ENCODE measurements around the gene PAPSS1. TPM values are rescaled to one million over a fixed set of nuclear protein-coding genes. Genes with fewer than 3 reads are reported as not detected.

The PAPSS1 gene
- total and polyA plus RNA-seq, 2 donors (not counting 3 experiments of a cell fraction or from before 2014, with no cell fraction given), result 69.6 to 77.2 TPM

DNA sequence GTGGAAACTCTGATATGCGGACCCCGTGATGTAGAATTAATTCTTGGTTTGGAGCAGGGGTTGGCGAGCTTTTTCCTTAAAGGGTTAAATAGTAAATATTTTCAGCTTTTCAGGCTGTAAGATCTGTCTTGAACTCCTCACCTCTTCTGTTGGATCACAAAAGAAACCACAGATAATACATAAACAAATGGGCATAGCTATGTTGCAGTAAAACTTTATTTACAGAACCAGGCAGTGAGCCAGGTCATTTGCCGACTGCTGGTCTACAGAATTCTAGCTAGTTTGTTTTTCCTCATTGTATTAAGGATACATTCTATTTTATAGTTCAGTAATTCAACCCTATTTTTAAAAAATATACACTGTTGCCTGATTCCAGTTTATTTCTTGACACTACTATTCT is 116.6 kb downstream of the PAPSS1 start:
- DNase-seq (ENCODE audit: low read depth, low spot score), result no peak
- no peak overlapping the region for H3K4me2 ChIP-seq (ENCODE audit: insufficient read depth, low read length)
- CTCF ChIA-PET, result interaction anchor here (0.6 to 1.1 kb wide), 3 partner anchors 16 to 133 kb away, joined by 3 read pairs; no protein-coding TSS in a partner anchor

More for the DNA sequence above, 116.6 kb downstream of the PAPSS1 start:
- TF ChIP-seq POLR2AphosphoS5 (IDR thresholded peaks at IDR 0.05; ENCODE audit: insufficient read depth, low read depth, low read length), result no peak
- no peak for TF ChIP-seq FOS (IDR thresholded peaks at IDR 0.05; ENCODE audit: borderline replicate concordance, insufficient read depth, low read length)
- TF ChIP-seq, protein P1, sequence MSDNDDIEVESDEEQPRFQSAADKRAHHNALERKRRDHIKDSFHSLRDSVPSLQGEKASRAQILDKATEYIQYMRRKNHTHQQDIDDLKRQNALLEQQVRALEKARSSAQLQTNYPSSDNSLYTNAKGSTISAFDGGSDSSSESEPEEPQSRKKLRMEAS (IDR thresholded peaks at IDR 0.05; ENCODE audit: insufficient read depth, insufficient read length), result no peak
- TF ChIP-seq, protein P2, sequence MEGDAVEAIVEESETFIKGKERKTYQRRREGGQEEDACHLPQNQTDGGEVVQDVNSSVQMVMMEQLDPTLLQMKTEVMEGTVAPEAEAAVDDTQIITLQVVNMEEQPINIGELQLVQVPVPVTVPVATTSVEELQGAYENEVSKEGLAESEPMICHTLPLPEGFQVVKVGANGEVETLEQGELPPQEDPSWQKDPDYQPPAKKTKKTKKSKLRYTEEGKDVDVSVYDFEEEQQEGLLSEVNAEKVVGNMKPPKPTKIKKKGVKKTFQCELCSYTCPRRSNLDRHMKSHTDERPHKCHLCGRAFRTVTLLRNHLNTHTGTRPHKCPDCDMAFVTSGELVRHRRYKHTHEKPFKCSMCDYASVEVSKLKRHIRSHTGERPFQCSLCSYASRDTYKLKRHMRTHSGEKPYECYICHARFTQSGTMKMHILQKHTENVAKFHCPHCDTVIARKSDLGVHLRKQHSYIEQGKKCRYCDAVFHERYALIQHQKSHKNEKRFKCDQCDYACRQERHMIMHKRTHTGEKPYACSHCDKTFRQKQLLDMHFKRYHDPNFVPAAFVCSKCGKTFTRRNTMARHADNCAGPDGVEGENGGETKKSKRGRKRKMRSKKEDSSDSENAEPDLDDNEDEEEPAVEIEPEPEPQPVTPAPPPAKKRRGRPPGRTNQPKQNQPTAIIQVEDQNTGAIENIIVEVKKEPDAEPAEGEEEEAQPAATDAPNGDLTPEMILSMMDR (IDR thresholded peaks at IDR 0.05; ENCODE audit: extremely low read depth in 1 of 2, insufficient read depth in 1 of 2, low read depth in 1 of 2, low read length in 2 of 2), result no peak
- TF ChIP-seq GATA2 (IDR thresholded peaks at IDR 0.05; ENCODE audit: insufficient read depth, insufficient read length, low read depth, low read length), result no peak
- no peak for TF ChIP-seq JUN (IDR thresholded peaks at IDR 0.05; ENCODE audit: borderline replicate concordance, insufficient read depth, insufficient read length, low read depth)
- TF ChIP-seq POLR2A (IDR thresholded peaks at IDR 0.05; ENCODE audit: low read depth, low read length), result no peak
- TF ChIP-seq EZH2 (IDR thresholded peaks at IDR 0.05; ENCODE audit: borderline replicate concordance, low read depth, low read length, severe bottlenecking), result no peak
- TF ChIP-seq MYC (IDR thresholded peaks at IDR 0.05; ENCODE audit: low read depth, low read length), result no peak
- BruUV-seq (replicated peaks), result no TSS peak
- H3K79me2 ChIP-seq (ENCODE audit: control insufficient read depth, insufficient read depth, low read length), result no peaks in the 10 kb centered on the region
- intact Hi-C loops (cut with micrococcal nuclease), result no loop called here
- no peak overlapping the region for H3K27ac ChIP-seq (ENCODE audit: insufficient read depth, low read depth, low read length)
- H2AFZ ChIP-seq (ENCODE audit: low read depth, low read length), result no peak overlapping the region
- dilution Hi-C loops (cut with MboI; ENCODE audit: extremely low pct_ligation_motif_present, low sequenced_read_pairs), result no loop called here
- no peak for FAIRE-seq
- H3K27me3 ChIP-seq (ENCODE audit: control insufficient read depth in 2 of 2, insufficient read depth in 2 of 2, low read length in 2 of 2), result no peaks in the 10 kb centered on the region
- POLR2A ChIA-PET, result no interaction called here
- no peak overlapping the region for H3K4me3 ChIP-seq (replicated peaks in 1 of 3; ENCODE audit: insufficient read depth in 1 of 3, low read depth in 1 of 3, low read length in 3 of 3)
- no peaks in the 10 kb centered on the region for H3K9me1 ChIP-seq (replicated peaks; ENCODE audit: control insufficient read depth, extremely low read depth, insufficient read depth, low read length)
- no peak overlapping the region for H3K9ac ChIP-seq (replicated peaks; ENCODE audit: extremely low read depth, insufficient read depth, low read length)
- no peaks in the 10 kb centered on the region for H4K20me1 ChIP-seq (replicated peaks; ENCODE audit: control insufficient read depth, extremely low read depth, insufficient read depth, low read length)
- H3K36me3 ChIP-seq (ENCODE audit: control insufficient read depth in 2 of 2, extremely low read depth in 1 of 2, insufficient read depth in 2 of 2, low read length in 2 of 2), result no peaks in the 10 kb centered on the region
- H3K4me1 ChIP-seq (ENCODE audit: control insufficient read depth, extremely low read depth, insufficient read depth, low read length), result no peaks in the 10 kb centered on the region
- H3K9me3 ChIP-seq (replicated peaks; ENCODE audit: control insufficient read depth, insufficient read depth, low read length), result no peaks in the 10 kb centered on the region
